Activated CD4-positive, alpha-beta T cell treated with anti-CD3 and anti-CD28 coated beads for 1 hour (primary cell): ENCODE data around the gene NOVA1.

Experiments used
- DNase-seq: peaks from one replicate; pipeline ENCODE4 v3.0.0-alpha.2; 2020

NOVA1 gene

DNA sequence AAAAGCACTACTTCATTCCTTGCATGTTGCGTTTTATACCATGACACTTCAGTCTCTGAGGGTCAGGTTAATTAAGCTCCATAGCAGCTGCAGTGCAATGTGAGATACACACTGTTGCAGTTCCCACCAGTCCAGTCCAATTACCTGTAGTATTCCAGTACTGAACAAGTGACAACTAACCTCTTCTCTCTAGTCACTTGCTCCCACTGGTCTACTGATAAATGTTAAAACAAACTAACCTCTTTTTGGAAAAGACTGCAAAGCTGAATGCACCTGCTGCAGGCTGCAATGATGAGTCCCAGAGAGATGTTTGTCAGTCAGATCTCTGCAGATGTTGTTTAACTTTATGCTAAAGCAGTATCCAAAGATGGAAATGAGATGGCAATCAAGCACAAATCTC, 7.9 kb downstream of the NOVA1 start:
- DNase-seq, result no peak

DNA sequence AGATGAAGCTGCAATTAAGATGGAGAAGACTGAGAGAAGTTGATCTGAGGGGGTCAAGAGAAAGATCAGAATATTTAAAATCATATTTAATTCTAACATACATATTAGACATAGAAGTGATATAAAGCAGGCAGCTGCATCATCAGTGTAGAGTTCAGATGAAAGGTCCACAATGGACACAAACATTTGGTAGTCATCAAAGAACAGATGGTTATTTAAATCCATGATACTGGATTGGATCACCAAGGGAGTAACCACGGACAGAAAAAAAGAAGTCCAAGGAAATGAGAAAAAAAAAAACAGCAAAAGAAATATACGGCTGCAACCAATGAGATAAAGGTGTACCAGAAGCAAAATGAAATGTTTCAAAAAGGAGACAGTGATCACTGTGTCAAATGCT, 20.1 kb downstream of the NOVA1 start:
- DNase-seq, result no peak

DNA sequence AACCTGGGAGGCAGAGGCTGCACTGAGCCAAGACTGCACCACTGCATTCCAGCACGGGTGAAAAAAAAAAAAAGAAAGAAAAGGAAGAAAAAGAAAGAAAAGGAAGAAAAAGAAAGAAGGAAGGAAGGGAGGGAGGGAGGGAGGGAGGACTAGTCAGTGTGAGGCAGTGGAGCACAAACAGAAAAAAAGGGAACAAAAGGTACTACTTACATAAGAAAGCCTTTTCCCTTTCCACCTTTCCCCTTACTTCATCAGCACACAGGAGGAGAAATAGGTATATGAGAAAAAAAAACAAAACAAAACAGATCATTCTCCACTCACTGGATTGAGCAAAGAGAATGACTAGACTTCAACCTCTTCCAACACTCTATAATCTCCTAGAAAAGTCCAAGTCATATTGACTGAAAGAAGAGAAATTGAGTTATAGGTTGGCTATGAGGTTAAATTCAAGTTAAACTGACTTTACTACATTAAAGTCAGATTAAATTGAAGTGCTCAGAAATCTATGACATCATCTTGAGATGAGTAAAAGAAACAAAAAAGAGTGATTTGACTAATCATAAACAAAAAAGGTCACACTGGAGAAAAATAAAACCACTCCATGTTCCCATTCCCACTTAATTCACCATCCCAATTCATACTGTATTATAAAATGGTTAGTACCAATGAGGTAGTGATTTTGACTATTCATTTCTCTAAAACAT, 43.6 kb downstream of the NOVA1 start:
- no peak for DNase-seq

DNA sequence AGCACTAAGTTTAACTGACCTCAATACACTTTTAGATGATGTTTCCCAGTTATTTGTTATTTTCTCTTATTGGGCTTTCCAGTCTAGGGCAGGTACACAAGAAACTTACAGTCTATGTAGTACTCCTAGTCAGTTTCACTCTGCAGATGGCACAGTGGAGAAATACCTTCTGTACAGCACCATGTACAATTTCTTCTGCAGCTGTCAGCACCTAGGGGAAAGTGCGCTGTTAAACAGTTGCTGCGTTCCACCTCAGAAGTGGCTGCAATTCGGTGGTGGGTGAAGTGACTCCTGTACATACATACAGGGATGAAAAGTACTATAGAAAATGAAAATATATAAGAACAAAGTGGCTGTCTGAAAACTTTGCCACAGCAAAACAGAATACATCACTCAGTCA, 48.3 kb downstream of the NOVA1 start:
- DNase-seq, result no peak

DNA sequence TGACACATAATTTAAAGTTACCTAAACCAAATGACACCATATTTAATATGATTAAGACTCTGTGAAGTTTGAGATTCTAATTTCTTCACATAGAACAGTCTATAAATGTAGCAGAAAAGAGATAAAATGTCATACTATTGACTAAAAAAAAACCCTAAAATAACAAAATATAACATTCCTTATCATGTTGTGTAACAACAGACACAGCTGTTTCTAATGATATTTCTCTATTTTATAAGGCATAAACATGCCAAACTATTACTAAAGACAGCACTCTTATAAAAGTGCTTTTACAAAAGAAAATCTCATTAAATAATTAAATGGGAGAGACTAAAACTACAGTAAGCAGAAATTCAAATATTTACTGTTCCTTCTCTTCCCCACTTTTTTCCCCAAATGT, 49.4 kb downstream of the NOVA1 start:
- DNase-seq, result no peak

DNA sequence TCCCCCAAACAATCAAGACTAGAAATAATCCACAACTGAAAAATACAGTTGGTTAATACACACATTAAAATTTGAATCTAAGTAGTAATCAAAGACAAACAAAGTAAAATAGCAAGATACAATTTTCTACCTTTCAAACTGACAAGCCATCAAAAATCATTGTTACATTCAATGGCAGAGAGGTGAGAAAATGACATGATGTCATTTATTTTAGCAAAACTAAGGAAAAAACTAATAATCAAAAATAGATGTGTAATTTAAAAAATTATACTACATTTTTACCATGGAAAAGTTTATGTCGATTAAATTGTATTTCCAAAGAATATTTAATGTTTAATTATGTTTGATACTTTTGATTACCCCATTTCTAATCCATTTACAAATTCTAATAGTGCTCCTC, 59.7 kb downstream of the NOVA1 start:
- no peak for DNase-seq

DNA sequence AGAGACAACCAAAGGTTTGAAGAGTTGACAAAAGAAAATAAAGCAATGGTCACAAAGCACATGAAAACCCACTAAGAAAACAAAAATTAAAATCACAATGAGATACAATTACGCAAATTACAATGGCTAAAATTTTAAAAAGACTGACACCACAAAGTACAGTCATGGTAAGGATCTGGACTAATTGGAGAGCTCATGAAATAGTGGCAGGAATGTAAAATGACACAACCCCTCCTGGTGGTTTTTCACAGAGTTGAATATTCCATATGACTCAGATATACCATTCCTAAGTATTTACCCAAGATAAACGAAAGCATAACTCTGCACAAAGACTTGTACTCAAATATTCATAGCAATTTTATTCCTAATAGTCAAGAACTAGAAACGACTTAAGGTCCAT, 65.9 kb downstream of the NOVA1 start:
- DNase-seq, result no peak

DNA sequence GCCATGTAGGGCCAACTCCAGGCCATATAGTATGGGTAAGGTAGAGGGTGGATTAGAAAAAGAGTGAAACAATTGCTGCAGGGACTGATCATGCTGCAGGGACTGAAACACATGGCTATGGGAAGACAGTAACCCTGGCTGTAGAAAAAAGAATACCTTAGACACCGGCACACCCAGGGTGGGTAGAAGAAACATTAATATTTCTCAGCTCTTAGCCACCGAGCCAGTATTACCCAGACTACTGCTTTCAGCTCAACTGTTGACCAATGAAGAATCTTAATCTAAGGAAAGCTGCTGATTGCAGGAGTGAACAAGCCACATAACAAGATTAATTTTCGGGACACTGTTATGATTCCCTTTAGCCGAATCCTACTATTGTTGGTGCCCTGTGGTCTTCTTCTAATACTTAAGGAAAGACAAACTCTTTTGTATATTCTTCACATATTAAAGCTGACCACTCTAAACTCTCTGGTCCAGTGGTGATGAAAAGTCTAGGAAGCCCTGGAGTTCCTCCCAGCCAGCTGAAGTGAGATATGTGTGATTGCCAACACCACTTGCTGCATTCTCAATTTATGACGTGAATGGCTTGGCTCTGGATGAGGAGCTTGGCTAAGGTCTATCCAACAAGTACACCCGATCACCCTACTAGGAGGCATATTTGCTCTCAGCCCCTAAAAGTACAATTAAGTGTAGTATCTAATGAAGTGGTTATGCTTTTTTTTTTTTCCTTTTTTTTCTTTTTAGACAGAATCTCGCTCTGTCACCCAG, 69.2 kb downstream of the NOVA1 start:
- no peak for DNase-seq

DNA sequence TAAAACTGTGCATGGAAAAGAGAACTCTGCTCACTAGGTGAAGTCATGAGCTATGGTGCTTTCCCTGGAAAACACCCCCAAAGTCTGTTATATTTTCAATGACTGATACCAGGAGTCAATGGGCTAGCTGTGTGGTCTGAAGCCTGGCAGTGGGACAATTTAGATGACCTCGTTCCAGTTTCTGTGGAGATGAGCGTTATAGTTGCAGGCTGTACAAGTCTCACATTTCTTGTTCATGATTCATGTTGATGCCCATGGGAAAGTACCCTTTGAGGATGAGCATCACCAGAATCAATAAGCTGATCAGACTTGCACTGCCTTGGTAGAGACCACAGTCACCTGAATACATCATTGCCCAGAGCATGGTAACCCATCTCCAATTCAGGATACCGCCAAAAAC, 70.7 kb downstream of the NOVA1 start:
- DNase-seq, result no peak

DNA sequence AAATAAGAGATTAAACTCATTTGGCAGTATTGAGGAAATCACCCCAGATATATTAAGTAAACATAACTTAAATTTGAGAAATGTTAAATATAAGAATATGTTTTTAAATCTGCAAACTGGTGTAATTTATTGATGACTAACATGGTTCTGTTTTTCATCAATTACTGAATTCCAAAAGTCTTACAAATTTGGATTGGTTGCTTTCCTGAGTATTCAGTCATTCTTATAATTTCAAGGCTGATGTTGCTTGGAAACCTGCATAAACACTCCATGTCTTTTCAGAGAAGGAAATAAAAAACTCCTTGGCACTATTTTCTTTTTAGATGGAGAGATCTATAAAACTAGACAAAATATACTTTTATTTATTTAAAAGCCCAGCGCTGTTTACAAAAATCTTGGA, 71.7 kb downstream of the NOVA1 start:
- DNase-seq, result no peak

DNA sequence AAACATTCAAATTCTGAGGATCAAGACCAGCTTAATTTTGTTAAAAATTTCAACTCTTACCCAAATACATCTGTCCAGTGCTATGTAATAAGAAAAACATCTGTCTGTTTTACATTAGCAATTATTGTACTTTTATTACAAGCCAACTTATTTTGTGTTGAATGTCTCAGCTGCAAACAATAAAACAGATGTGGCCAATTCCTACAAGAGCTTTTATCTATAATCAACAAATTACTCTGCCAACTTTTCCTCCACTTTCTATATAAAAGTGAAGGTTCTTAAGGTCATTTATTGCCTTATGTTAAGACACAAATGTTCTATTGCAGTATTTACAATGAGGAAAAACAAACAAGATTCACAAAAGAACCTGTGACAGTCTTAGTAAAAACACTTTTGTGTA, 72.7 kb downstream of the NOVA1 start:
- DNase-seq, result no peak

DNA sequence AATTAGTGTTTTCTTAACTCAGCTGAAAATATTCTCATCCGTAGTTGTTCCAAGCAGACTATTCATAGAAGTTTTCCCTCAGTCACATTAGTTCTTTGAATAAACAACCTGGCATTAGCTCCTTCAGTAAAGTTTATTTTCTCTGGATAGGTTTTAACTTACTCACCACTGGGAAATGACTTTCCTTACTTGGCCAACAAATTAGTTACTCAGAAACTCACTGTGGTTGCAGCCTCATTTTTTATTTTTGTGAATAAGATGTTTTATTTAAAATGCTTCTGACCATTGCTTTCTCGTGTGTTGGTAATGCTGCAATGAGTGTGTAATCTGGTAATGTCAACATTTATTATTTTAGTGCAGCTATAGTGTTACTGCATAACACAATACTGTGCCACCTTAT, 74.9 kb downstream of the NOVA1 start:
- no peak for DNase-seq

DNA sequence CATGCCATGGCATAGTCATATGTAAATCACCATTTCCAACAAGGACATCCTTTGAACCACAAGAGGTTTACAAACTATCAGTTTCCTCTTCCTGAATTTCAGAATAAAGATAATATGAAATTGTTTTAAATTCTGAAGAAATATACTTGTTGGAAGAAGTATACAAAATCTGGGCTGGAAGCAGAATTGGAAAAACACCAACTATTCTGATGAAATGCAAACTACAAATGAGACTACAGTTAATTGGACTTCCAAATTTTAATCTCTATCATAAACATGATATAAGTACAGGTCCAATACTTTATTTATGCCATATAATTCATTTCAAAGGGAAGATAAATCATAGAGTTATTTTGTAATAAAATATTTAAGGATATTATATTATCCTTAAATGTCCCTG, 80.1 kb downstream of the NOVA1 start:
- no peak for DNase-seq

DNA sequence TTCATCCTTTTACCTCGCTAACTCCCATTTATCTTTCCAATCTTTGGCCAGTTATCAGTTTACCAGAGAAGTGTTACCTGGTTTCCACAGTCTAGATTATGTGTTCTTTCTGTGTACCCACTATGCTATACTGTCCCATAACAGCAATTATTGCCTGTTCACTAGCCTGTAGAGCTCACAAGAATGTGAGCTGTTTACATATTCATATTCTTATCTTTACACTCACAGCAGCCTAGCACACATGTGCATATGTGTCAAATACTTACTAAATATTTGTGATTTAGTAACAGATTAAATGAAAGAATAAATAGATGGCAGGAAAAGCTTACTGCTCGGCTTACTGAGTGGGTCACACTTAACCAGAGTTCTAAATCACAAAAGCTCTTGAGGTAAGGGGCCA, 97.8 kb downstream of the NOVA1 start:
- DNase-seq, result no peak

DNA sequence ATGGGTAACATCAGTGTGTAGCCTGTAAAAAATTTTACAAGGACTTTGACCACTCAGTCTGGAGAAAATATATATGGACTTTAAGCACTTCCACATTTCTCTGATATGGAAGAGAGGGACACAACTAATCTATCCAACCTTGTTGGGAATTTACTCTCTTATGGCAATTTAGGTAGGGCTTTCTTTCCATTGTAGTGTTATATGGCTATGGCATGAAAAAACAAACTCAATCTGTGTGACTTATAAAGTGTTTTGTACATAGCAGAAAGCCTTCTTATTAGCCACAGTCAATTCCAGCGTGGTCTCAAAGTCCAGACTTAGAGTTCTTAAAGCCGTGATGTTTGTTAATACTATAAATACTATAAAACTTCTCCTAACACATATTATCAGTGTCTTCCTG, 98.3 kb downstream of the NOVA1 start:
- no peak for DNase-seq

DNA sequence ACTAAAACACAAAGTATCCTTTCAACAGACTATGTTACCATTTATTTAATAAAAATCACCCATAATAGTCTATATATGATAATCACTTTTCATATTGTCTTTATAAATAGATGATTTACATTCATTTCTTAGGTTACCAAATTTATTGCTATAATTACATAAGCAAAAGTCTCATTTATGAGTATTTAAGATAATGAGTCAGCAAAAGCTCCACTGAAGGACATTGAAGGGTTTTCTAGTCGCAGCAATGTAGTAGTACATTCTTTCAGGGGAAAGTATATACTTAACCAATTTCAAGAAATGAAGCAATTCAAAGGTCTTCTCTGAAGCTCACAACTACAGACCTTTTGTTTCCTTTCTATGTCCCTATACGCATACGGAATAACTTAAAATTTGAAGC, 110.9 kb downstream of the NOVA1 start:
- DNase-seq, result no peak

DNA sequence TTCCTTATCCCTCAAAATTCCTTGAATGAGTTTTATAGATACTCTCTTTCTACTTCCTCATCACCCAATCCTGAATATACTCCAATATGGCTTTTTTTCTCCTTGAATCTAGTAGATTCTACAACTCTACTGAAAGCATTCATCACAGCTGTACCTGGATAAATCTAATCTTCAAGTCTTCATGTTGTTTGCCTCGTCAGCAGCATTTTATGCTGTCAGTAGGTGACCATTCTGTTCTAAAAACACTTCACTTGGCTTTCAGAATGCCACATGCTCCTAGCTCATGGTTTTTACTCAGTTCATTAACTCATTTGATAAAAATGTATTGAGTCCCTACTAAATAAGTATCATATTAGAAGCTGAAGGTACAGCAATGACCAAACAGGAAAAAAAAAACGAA, 113.3 kb downstream of the NOVA1 start:
- no peak for DNase-seq

DNA sequence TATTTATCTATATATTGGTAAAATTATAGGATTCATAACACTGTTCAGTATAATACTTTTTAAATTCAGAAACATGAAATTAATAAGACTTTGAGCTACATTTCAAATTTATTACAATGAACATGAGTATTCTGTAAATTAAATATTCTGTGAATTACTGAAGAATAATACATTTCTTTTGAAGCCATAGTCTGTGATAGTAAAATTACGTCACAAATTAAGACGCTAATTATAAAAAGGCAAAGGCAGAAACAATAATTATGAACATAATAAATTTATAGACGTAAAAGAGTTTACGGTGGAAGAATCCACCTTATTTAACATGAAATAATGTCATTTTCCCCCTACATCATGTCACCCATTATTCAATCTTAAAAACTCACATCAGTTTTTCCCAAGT, 118.9 kb downstream of the NOVA1 start:
- DNase-seq, result no peak

DNA sequence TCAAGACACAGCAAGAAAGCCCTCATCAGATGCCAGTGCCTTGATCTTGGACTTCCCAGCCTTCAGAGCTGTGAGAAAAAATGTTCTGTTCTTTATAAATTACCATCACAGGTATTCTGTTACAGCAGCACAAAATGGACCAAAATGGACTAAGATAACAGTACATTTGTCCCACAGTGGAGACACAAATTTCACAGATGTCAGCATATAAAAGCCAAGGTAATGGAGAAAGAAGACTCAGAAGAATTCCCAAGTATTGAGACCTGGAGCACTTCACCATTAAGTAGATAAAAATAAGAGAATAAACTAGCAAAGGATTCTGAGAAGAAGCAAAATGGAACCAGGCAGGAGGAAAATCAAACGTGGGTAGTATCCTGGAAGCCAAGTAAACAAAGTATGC, 131.0 kb downstream of the NOVA1 start:
- no peak for DNase-seq

DNA sequence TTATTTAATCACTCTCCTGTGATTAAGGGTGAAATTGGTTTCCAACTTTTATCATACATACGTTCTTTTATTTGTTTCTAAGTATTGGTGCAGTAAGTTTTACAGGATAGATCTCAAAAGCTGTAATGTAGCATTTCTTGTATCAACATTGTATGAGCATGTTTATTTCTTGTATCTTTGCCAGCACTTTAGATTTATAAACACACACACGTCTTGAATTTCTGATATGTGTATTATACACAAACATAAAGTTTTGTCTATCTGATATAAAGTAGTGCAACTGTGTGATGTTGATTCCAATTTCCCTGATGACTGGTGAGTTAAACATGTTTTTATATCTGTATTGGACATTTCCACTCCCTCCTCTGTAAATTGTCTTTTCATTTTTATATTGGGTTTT, 134.7 kb downstream of the NOVA1 start:
- no peak for DNase-seq

DNA sequence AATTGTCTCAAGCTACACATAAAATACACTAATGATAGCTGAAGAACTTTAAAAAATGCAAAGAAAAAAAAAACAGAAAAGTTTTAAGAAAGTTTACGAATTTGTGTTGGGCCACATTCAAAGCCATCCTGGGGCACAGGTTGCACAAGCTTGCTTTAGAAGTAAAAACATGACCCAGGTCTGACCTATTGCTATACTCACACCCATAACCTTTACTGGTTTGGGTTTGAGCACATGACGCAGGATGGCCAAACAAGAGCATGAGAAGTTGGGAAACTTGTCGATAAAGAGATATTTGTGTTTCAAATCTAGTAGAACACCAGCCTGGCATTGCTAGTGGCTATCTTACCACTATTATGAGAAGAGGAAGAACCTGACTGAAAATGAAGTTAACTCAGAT, 143.7 kb downstream of the NOVA1 start:
- no peak for DNase-seq

DNA sequence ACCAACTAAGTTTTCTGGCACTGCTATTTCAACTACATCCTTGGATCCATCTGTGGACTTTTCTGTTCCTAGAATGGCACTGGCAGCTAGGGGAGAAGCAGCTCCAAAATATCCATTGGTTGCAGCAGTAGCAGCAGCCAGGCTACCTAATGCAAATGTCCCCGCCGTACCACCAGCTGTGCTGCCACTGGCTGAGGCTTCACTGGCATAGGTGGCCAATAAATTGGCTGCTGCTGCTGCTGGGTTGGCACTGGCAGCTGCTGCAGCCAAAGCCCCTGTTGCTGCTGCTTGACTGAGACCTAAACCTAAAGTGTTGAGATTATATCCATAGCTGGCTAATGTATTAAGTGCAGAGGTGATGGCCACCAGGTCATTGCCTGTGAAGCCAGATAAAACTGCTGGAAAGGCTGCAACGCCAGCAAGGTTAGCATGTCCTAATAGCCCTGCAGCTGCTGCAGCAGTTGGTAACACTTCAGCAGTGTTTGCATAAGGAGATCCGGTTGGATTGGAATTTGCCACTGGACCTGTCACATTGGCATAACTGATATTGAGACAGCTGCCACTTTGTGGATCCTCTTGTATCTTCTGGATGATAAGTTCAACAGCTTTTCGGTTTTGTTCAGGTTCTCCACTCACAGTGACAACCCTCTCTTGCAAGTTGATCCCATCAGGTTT, 149.5 kb downstream of the NOVA1 start:
- DNase-seq, result no peak

DNA sequence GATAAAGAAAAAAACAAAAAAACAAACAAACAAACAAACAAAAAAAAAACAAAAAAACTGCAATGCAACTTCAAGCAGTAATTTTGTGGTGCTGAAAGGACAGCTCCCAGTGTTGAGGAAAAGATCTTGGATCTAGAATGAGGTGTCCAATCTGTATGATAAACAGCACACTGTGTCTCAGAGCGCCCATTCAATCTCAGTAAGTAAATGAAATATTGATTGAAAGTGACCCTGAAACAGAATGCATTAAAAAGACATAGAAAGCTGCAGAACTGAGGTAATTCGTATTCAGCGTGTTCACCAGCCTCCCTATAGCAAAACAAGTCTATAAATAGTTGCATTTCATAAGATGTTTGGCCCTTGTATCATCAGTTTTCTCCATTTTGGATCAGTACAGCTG, 153.0 kb downstream of the NOVA1 start:
- no peak for DNase-seq

DNA sequence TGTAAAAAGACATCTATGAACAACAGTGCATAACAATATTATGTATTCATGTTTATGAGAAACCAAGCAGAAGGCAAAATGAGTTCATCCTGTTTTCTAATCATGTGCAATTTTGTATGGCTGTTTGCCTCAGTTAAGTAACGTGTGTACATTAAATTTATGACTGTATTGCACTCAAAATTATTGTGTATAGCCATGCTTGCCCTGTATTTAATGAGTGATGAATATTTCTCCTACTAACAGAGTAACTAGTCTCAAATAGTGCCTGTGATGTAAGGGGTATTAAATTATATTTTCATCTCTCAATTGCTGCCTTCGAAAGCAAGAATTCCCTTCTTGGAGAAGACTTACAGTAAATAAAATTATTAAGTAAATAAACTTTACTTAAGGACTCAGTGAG, 154.2 kb downstream of the NOVA1 start:
- no peak for DNase-seq
